ENCODE data around the gene MAGI1. TPM values are rescaled to one million over a fixed set of nuclear protein-coding genes. Genes with fewer than 3 reads are reported as not detected.

Gene MAGI1
- total and polyA plus RNA-seq, 12 donors: 5.7 to 58.2 (median 37.7) TPM

DNA sequence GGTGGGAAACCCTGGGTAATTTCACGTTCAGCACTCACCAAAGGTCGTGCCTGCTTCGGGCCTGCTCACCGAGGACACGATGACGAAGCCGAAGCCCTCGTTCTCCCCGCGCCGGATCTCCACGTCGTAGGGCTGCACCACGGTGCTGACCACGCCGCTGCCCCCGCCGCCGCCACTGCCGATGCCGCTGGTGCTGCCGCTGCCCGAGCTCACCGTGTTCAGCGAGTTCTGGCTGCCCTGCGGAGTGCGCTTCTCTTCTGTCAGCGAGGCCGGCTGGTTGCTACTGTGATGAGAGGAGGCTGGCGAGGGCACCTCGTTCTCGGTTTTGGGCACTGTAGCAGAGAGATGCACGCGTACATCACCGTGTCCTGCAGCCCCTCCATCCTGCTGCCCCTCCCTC, 659.5 kb downstream of the MAGI1 start:
- no peak overlapping the region for H3K27ac ChIP-seq
- no peaks in the 10 kb centered on the region for H3K27me3 ChIP-seq
- TF ChIP-seq CTCF (IDR thresholded peaks at IDR 0.05): no peak
- WGBS, 2 donors: 97 to 98% methylated on average over 35 of the region's 35 CpGs
- intact Hi-C loops (cut with DNase I): no loop called here
- no peak for DNase-seq
- ATAC-seq: no peak
- peaks cover 0 to 87% (median 24%) of the 10 kb centered on the region in 9 donors for H3K36me3 ChIP-seq
- no peaks in the 10 kb centered on the region for H3K4me1 ChIP-seq
- no peaks in the 10 kb centered on the region for H3K9me3 ChIP-seq
- no peak overlapping the region for H3K4me3 ChIP-seq

- intact Hi-C loops (cut with DNase I): no loop called here
- WGBS, 2 donors: 97 to 99% methylated on average over 2 of the region's 2 CpGs
- Histone ChIP-seq H3K27me3 (no peaks in the 10 kb centered on the region), H3K27ac (no peak overlapping the region), H3K36me3 (peaks cover 0 to 90% (median 14%) of the 10 kb centered on the region in 9 donors), H3K9me3 (peaks cover 0 to 2% (median 0%) of the 10 kb centered on the region in 11 donors), H3K4me1 (no peaks in the 10 kb centered on the region), H3K4me3 (no peak overlapping the region)
- ATAC-seq: no peak
- TF ChIP-seq CTCF (IDR thresholded peaks at IDR 0.05): no peak
- no peak for DNase-seq
Observed at GRCh38 chr3:65377637-65378036, 661.1 kb downstream of the MAGI1 start.

- Histone ChIP-seq H3K4me1 (no peaks in the 10 kb centered on the region), H3K9me3 (peaks cover 0 to 10% (median 0%) of the 10 kb centered on the region in 11 donors), H3K27ac (no peak overlapping the region), H3K4me3 (no peak overlapping the region), H3K36me3 (peaks cover 0 to 85% (median 3%) of the 10 kb centered on the region in 9 donors), H3K27me3 (no peaks in the 10 kb centered on the region)
- WGBS, 2 donors: 95 to 97% methylated on average over 2 of the region's 2 CpGs
- TF ChIP-seq CTCF (IDR thresholded peaks at IDR 0.05): no peak
- ATAC-seq: no peak
- intact Hi-C loops (cut with DNase I): no loop called here
- no peak for DNase-seq
Observed at GRCh38 chr3:65376426-65376825, 662.3 kb downstream of the MAGI1 start.

- H3K27me3 ChIP-seq: no peaks in the 10 kb centered on the region
- peaks cover 0 to 10% (median 0%) of the 10 kb centered on the region in 11 donors for H3K9me3 ChIP-seq
- intact Hi-C loops (cut with DNase I): no loop called here
- no peak overlapping the region for H3K4me3 ChIP-seq
- ATAC-seq: no peak
- TF ChIP-seq CTCF (IDR thresholded peaks at IDR 0.05): no peak
- DNase-seq: no peak
- no peak overlapping the region for H3K27ac ChIP-seq
- H3K4me1 ChIP-seq: no peaks in the 10 kb centered on the region
- H3K36me3 ChIP-seq: peaks cover 0 to 44% (median 0%) of the 10 kb centered on the region in 9 donors
- 90% methylated on average over 4 of the region's 4 CpGs for WGBS, 2 donors
Observed at GRCh38 chr3:65371053-65371452, 667.7 kb downstream of the MAGI1 start.
